ENCODE measurements around the gene HHAT. TPM values are rescaled to one million over a fixed set of nuclear protein-coding genes. Genes with fewer than 3 reads are reported as not detected.

HHAT gene
- total RNA-seq, 1 donor from 2014 or later = 2.3 TPM

GRCh38 chr1:210676539-210676938 lies 347.8 kb downstream of the HHAT start:
- peaks cover 16% of the 10 kb centered on the region for H3K36me3 Mint-ChIP-seq (ENCODE audit: unreplicated experiment)
- H3K27me3 Mint-ChIP-seq (ENCODE audit: unreplicated experiment) = peaks cover 3% of the 10 kb centered on the region
- peaks cover 3% of the 10 kb centered on the region for H3K4me1 Mint-ChIP-seq (ENCODE audit: low read depth, unreplicated experiment)
- no peak overlapping the region for H3K27ac Mint-ChIP-seq (ENCODE audit: unreplicated experiment)
- no peak for DNase-seq
- H3K4me3 Mint-ChIP-seq (ENCODE audit: unreplicated experiment) = no peak overlapping the region
- TF ChIP-seq CTCF (IDR thresholded peaks at IDR 0.05; ENCODE audit: partially characterized antibody, unreplicated experiment) = no peak
- H3K9me3 Mint-ChIP-seq (ENCODE audit: unreplicated experiment) = peaks cover 7% of the 10 kb centered on the region

- Mint-ChIP-seq H3K27me3 (ENCODE audit: unreplicated experiment) (peaks cover under 1% of the 10 kb centered on the region), H3K4me1 (ENCODE audit: low read depth, unreplicated experiment) (peaks cover 3% of the 10 kb centered on the region), H3K36me3 (ENCODE audit: unreplicated experiment) (peaks cover 9% of the 10 kb centered on the region), H3K4me3 (ENCODE audit: unreplicated experiment) (no peak overlapping the region), H3K9me3 (ENCODE audit: unreplicated experiment) (peaks cover 7% of the 10 kb centered on the region), H3K27ac (ENCODE audit: unreplicated experiment) (no peak overlapping the region)
- no peak for DNase-seq
- TF ChIP-seq CTCF (IDR thresholded peaks at IDR 0.05; ENCODE audit: partially characterized antibody, unreplicated experiment) = no peak
Measured at GRCh38 chr1:210677533-210677932, 348.8 kb downstream of the HHAT start.

DNA sequence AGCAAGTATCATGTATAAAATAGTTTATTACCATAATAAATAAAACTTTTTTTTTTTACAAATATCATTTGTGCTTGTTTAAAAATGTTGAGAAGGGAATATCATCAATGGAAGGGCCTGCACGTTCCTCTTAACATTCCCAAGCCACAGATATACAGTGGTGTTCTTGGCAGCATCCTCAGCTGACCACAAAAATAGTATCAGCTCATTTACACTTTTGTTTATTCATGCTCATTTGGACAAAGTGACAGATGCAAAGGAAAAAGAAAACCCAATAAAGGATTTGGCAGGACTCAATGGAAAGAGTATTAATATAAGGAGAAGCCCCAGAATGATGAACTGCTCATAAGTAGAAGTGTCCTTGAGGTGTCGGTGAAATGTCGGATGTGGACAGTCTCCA lies 349.6 kb downstream of the HHAT start:
- H3K4me3 Mint-ChIP-seq (ENCODE audit: unreplicated experiment) = no peak overlapping the region
- H3K9me3 Mint-ChIP-seq (ENCODE audit: unreplicated experiment) = peaks cover 5% of the 10 kb centered on the region
- no peak for TF ChIP-seq CTCF (IDR thresholded peaks at IDR 0.05; ENCODE audit: partially characterized antibody, unreplicated experiment)
- H3K27ac Mint-ChIP-seq (ENCODE audit: unreplicated experiment) = no peak overlapping the region
- no peaks in the 10 kb centered on the region for H3K4me1 Mint-ChIP-seq (ENCODE audit: low read depth, unreplicated experiment)
- no peak for DNase-seq
- no peaks in the 10 kb centered on the region for H3K27me3 Mint-ChIP-seq (ENCODE audit: unreplicated experiment)
- H3K36me3 Mint-ChIP-seq (ENCODE audit: unreplicated experiment) = peaks cover 9% of the 10 kb centered on the region

GRCh38 chr1:210681158-210681557 lies 352.5 kb downstream of the HHAT start:
- H3K4me3 Mint-ChIP-seq (ENCODE audit: unreplicated experiment) = no peak overlapping the region
- no peak for TF ChIP-seq CTCF (IDR thresholded peaks at IDR 0.05; ENCODE audit: partially characterized antibody, unreplicated experiment)

DNA sequence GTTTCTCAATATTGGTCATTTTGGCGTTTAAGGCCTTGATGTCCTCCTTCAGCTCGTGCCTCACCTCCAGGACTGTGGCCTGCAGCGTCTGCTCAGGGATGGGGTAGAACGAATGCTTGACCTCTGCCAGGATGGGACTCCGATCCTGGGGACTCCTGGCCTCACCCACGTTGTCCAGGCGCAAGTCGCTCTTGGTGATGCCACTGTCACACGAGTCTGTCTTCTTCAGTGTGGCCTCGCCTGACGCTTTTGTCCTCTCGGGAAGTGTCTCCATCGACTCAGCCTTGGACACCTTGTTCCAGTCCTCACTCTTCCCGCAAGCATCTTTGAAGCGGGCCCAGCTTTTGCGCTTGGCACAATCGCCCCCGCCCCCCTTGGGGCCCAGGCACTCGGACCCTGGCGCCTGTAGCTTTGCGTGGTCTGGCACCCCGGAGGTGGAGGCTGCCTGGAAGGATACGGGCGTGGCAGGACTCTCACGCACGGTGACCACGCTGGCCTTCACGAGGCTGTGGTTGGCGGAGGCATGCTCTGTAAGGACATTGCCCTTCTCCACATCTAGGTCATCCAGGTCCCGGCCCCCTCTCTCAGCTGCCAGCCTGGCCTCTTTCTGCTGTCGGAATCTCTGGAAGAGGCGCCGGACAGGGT lies 354.8 kb downstream of the HHAT start:
- Mint-ChIP-seq H3K27me3 (ENCODE audit: unreplicated experiment) (peaks cover 2% of the 10 kb centered on the region), H3K36me3 (ENCODE audit: unreplicated experiment) (peaks cover 6% of the 10 kb centered on the region), H3K4me3 (ENCODE audit: unreplicated experiment) (no peak overlapping the region), H3K9me3 (ENCODE audit: unreplicated experiment) (peaks cover 2% of the 10 kb centered on the region), H3K4me1 (ENCODE audit: low read depth, unreplicated experiment) (no peaks in the 10 kb centered on the region), H3K27ac (ENCODE audit: unreplicated experiment) (no peak overlapping the region)
- no peak for TF ChIP-seq CTCF (IDR thresholded peaks at IDR 0.05; ENCODE audit: partially characterized antibody, unreplicated experiment)
- no peak for DNase-seq

More at GRCh38 chr1:210681158-210681557, 352.5 kb downstream of the HHAT start:
- Mint-ChIP-seq H3K27me3 (ENCODE audit: unreplicated experiment) (peaks cover 2% of the 10 kb centered on the region), H3K27ac (ENCODE audit: unreplicated experiment) (no peak overlapping the region), H3K9me3 (ENCODE audit: unreplicated experiment) (peaks cover 2% of the 10 kb centered on the region), H3K4me1 (ENCODE audit: low read depth, unreplicated experiment) (no peaks in the 10 kb centered on the region), H3K36me3 (ENCODE audit: unreplicated experiment) (peaks cover 9% of the 10 kb centered on the region)
- no peak for DNase-seq
